ENCODE results near the gene GCH1. TPM values are rescaled to one million over a fixed set of nuclear protein-coding genes. Genes with fewer than 3 reads are reported as not detected.

Gene GCH1
- total and polyA plus RNA-seq, 2 donors (not counting 1 experiment from before 2014, with no cell fraction given) = 1.3 to 1.5 TPM

- no peaks in the 10 kb centered on the region for H3K27me3 ChIP-seq (ENCODE audit: control insufficient read depth, insufficient read depth, low read length)
- H3K36me3 ChIP-seq (ENCODE audit: control insufficient read depth, insufficient read depth, low read length) = no peaks in the 10 kb centered on the region
- no peak overlapping the region for H3K4me2 ChIP-seq (ENCODE audit: extremely low read depth, insufficient read depth, low read length)
- TF ChIP-seq EZH2 (IDR thresholded peaks at IDR 0.05; ENCODE audit: low read length, missing control alignments) = no peak
- no peak for TF ChIP-seq CTCF (conservative IDR thresholded peaks at IDR 0.05 in 1 of 2, IDR thresholded peaks at IDR 0.05 in 1 of 2; ENCODE audit: low read depth in 1 of 2, low read length in 2 of 2)
- DNase-seq (ENCODE audit: low read depth in 2 of 2) = peak in 1 of 2 donors; percentile 5
- H3K9ac ChIP-seq (ENCODE audit: insufficient read depth, low read length) = no peak overlapping the region
- no peaks in the 10 kb centered on the region for H4K20me1 ChIP-seq (ENCODE audit: control insufficient read depth, extremely low read depth, insufficient read depth, low read length)
- H3K79me2 ChIP-seq (ENCODE audit: control insufficient read depth, insufficient read depth, low read length) = no peaks in the 10 kb centered on the region
- no peaks in the 10 kb centered on the region for H3K4me1 ChIP-seq (ENCODE audit: control insufficient read depth, extremely low read depth, insufficient read depth, low read length)
- no peak overlapping the region for H2AFZ ChIP-seq (ENCODE audit: low read length)
- H3K4me3 ChIP-seq (replicated peaks in 1 of 4; ENCODE audit: control extremely low read depth in 1 of 4, insufficient read depth in 1 of 4, low read depth in 3 of 4, low read length in 4 of 4) = no peak overlapping the region
- no peak overlapping the region for H3K27ac ChIP-seq (ENCODE audit: insufficient read depth, low read length)
- H3K9me3 ChIP-seq (ENCODE audit: control insufficient read depth, insufficient read depth, low read depth, low read length) = no peaks in the 10 kb centered on the region
Observed at GRCh38 chr14:54845641-54846040, 57.0 kb downstream of the GCH1 start.

- H3K36me3 ChIP-seq (ENCODE audit: control insufficient read depth, insufficient read depth, low read length) = no peaks in the 10 kb centered on the region
- H3K9me3 ChIP-seq (ENCODE audit: control insufficient read depth, insufficient read depth, low read depth, low read length) = no peaks in the 10 kb centered on the region
- DNase-seq (ENCODE audit: low read depth in 2 of 2) = no peak
- H2AFZ ChIP-seq (ENCODE audit: low read length) = no peak overlapping the region
- no peaks in the 10 kb centered on the region for H3K27me3 ChIP-seq (ENCODE audit: control insufficient read depth, insufficient read depth, low read length)
- no peak overlapping the region for H3K4me3 ChIP-seq (replicated peaks in 1 of 4; ENCODE audit: control extremely low read depth in 1 of 4, insufficient read depth in 1 of 4, low read depth in 3 of 4, low read length in 4 of 4)
- no peak overlapping the region for H3K9ac ChIP-seq (ENCODE audit: insufficient read depth, low read length)
- TF ChIP-seq CTCF (conservative IDR thresholded peaks at IDR 0.05 in 1 of 2, IDR thresholded peaks at IDR 0.05 in 1 of 2; ENCODE audit: low read depth in 1 of 2, low read length in 2 of 2) = no peak
- TF ChIP-seq EZH2 (IDR thresholded peaks at IDR 0.05; ENCODE audit: low read length, missing control alignments) = no peak
- H3K4me2 ChIP-seq (ENCODE audit: extremely low read depth, insufficient read depth, low read length) = no peak overlapping the region
- no peaks in the 10 kb centered on the region for H3K4me1 ChIP-seq (ENCODE audit: control insufficient read depth, extremely low read depth, insufficient read depth, low read length)
- no peaks in the 10 kb centered on the region for H4K20me1 ChIP-seq (ENCODE audit: control insufficient read depth, extremely low read depth, insufficient read depth, low read length)
- no peak overlapping the region for H3K27ac ChIP-seq (ENCODE audit: insufficient read depth, low read length)
- H3K79me2 ChIP-seq (ENCODE audit: control insufficient read depth, insufficient read depth, low read length) = no peaks in the 10 kb centered on the region
Observed at GRCh38 chr14:54844479-54844878, 58.1 kb downstream of the GCH1 start.

DNA sequence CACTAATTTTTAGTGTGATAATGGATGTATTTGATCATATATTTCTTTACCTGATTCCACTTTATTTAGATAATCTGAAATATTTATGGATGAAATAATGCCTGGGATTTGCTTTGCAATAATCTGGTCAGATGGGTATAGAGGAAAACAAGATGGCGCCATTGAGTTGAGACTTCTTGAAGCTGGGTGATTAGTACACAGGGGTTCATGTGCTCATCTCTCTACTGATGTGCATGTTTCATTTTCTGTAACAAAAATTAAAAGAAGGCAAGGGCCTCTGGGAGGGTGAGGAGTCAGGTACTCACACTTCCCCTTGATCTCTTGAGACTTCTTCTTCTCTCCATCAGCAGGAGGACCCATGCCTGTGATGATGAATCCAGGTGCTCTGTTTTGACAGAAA lies 61.8 kb downstream of the GCH1 start:
- H2AFZ ChIP-seq (ENCODE audit: low read length) = no peak overlapping the region
- TF ChIP-seq CTCF (conservative IDR thresholded peaks at IDR 0.05 in 1 of 2, IDR thresholded peaks at IDR 0.05 in 1 of 2; ENCODE audit: low read depth in 1 of 2, low read length in 2 of 2) (no peak), EZH2 (IDR thresholded peaks at IDR 0.05; ENCODE audit: low read length, missing control alignments) (no peak)
- H3K27me3 ChIP-seq (ENCODE audit: control insufficient read depth, insufficient read depth, low read length) = no peaks in the 10 kb centered on the region
- no peak overlapping the region for H3K4me2 ChIP-seq (ENCODE audit: extremely low read depth, insufficient read depth, low read length)
- no peaks in the 10 kb centered on the region for H3K79me2 ChIP-seq (ENCODE audit: control insufficient read depth, insufficient read depth, low read length)
- no peaks in the 10 kb centered on the region for H3K36me3 ChIP-seq (ENCODE audit: control insufficient read depth, insufficient read depth, low read length)
- H3K4me1 ChIP-seq (ENCODE audit: control insufficient read depth, extremely low read depth, insufficient read depth, low read length) = no peaks in the 10 kb centered on the region
- no peak overlapping the region for H3K9ac ChIP-seq (ENCODE audit: insufficient read depth, low read length)
- no peak overlapping the region for H3K4me3 ChIP-seq (replicated peaks in 1 of 4; ENCODE audit: control extremely low read depth in 1 of 4, insufficient read depth in 1 of 4, low read depth in 3 of 4, low read length in 4 of 4)
- H3K9me3 ChIP-seq (ENCODE audit: control insufficient read depth, insufficient read depth, low read depth, low read length) = no peaks in the 10 kb centered on the region
- no peak for DNase-seq (ENCODE audit: low read depth in 2 of 2)
- H3K27ac ChIP-seq (ENCODE audit: insufficient read depth, low read length) = no peak overlapping the region
- H4K20me1 ChIP-seq (ENCODE audit: control insufficient read depth, extremely low read depth, insufficient read depth, low read length) = no peaks in the 10 kb centered on the region

Data from fibroblast of lung (primary cell).